GM12865 (cell line): ENCODE data around the gene C2orf68.
"Not testable (repeated sequence)": the region's sequence is repeated elsewhere in the genome, so short reads cannot be mapped to it uniquely, and the experiment has no call there.

Experiments used
- DNase-seq: peaks from one replicate; pipeline ENCODE4 v3.0.0; 2010; ENCODE audit warnings: low read depth
- H3K4me3 ChIP-seq: 2 replicates; pipeline ENCODE4 v1.5.1; 2011; ENCODE audit warnings: mild to moderate bottlenecking, low read depth, low read length, control low read depth
- TF ChIP-seq, protein P1 (sequence below): IDR thresholded peaks from 2 replicates; pipeline ENCODE4 v1.5.1; 2011; ENCODE audit warnings: low read length, control low read depth, low read depth, inconsistent platforms; ENCODE audit not compliant: insufficient read depth; ENCODE audit errors: missing control alignments

C2orf68 gene

DNA sequence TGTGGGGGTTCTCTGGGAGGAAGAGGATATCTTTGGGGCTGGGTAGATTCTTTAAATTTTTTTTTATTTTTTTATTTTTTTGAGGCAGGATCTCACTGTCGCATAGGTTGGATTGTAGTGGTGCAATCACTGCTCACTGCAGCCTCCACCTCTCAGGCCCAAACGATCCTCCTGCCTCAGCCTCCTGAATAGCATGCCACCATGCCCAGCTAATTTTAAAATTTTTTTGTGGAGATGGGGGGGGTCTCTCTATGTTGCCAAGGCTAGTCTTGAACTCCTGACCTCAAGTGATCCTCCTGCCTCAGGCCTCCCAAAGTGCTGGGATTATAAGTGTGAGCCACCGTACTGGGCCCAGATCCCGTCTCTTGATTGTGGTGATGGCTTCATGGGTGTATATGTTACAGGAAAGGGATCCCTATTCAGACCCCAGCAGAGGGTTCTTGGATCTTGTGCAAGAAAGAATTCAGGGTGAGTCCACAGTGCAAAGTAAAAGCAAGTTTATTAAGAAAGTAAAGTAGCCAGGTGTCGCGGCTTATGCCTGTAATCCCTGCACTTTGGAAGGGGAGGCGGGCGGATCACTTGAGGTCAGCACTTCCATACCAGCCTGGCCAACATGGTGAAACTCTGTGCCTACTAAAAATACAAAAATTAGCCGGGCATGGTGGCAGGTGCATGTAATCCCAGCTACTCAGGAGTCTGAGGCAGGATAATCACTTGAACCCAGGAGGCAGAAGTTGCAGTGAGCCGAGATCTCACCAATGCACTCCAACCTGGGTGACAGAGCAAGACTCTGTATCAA, 2.0 kb upstream of the C2orf68 start:
- TF ChIP-seq, protein P1, sequence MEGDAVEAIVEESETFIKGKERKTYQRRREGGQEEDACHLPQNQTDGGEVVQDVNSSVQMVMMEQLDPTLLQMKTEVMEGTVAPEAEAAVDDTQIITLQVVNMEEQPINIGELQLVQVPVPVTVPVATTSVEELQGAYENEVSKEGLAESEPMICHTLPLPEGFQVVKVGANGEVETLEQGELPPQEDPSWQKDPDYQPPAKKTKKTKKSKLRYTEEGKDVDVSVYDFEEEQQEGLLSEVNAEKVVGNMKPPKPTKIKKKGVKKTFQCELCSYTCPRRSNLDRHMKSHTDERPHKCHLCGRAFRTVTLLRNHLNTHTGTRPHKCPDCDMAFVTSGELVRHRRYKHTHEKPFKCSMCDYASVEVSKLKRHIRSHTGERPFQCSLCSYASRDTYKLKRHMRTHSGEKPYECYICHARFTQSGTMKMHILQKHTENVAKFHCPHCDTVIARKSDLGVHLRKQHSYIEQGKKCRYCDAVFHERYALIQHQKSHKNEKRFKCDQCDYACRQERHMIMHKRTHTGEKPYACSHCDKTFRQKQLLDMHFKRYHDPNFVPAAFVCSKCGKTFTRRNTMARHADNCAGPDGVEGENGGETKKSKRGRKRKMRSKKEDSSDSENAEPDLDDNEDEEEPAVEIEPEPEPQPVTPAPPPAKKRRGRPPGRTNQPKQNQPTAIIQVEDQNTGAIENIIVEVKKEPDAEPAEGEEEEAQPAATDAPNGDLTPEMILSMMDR = no peak
- H3K4me3 ChIP-seq = no peak overlapping the region
- DNase-seq = no peak

DNA sequence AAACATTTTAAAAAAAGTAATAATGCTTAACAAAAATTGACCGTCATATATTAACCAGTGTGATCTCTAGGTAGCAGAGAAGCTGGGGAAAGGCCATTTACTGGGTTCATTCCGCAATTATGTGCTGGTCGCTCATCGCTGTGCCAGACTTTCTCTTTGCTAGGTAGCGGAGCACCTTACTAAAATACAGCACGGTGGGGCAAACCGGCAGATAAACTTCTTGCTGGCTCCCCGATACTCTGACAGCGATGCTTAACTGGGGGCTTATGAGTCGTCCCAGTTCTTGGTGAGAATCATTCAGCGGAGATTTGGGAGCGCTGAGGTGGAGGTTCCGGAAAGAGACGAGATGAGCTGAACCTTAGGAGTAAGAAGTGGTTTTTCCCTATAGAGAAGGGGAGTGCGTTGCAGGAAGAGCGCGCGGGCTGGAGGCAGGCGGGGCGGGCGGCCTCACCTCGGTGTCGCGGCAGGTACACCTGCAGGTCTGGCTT, 605 bp downstream of the C2orf68 start:
- DNase-seq = peak; percentile 18
- TF ChIP-seq, protein P1 = no peak
- H3K4me3 ChIP-seq = peak overlapping the region; percentile 90

DNA sequence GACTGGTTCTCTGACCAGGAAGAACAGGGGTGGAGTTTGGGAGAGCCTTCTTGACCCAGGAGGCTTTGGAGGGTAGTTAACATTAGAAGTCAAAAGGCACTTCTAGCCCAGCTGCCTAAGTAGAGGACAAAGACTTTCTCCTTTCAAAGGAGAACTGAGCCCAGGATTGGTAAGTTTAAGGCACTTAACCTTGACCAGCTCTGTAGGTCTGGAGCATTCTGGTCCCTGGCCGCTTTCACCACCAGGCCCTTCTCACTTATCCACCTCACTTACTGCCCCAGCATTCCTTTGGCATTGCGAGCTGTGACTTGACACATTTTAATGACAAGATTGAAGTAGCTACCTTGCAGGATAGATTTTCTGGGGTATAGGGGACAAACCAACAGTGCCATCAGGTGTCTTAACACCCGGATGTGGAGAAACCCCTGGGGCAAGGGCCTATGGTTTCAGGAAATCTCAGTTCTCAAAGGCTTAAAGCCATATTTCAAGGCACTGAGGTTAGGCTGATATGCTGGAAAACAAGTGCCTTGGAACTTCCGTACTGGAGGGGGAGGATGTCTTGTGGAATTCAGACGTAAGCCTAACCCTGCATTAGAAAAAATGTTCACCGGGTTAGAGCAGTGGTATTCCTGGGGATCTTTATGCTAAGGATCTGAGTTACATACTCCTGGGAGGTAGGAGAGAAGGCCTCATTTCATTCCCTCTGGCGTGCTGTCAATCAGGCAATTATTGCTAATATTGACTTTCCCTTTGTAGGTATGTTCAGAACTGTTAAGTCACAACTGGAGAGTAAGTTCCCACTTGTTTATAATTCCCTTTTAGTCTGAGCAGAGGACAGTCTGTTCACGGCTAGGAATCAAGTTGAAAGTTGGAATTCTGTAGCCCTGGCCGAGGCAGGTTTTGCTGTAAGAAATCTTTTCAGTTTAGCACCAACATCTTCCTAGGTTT, 4.3 kb downstream of the C2orf68 start:
- H3K4me3 ChIP-seq = no peak overlapping the region
- TF ChIP-seq, protein P1 = no peak

DNA sequence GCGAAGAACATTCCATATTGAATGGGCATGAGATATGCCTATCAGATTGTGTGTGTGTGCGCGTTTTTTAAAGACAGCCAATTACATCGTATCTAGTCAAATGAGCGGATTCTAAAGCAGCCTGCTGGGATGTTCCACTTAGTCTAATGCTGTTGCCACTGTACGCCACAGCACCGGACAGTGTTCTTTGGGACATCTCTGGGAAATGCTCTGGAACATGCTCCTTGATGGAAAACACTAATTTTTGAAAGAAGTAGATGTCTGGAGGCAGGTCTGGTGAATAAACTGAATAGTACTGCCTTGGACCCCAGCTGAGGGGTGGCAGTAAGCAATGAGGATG, 5.8 kb downstream of the C2orf68 start:
- no peak for DNase-seq
- TF ChIP-seq, protein P1 = no peak
- no peak overlapping the region for H3K4me3 ChIP-seq

More for the DNA sequence above, 4.3 kb downstream of the C2orf68 start:
- no peak for DNase-seq

DNA sequence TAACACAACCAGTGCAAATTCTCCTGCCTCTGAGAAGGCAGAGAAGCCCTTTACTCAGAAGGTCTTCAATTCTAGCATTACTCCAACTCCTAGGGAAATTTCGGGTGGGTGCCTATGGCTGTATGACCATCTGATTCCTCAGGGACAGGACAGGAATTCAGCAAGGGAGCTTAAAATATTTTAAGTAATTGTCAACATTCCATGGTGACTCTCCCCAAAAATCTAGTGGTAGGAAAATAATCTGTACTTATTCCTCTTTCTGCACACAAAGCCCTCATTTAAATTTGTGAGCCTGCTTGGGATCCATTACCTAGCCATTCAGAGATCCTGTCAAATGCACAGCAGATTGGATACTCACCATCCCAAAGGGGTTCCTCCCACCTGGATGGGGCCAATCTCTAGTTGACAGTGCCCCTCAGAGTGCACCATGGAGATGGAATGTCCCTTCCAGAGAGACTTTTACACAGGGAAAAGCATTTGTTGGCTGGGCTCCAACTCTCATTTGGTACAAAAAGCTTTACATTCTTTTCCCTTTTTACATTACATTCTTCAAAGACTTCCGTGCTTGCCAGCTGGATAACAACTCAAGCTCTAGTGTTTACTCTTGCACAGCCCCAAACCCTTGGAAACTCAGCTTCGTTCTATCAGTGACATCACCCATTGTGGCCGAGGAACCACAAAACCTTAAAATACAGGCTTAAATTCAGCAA, 6.3 kb downstream of the C2orf68 start:
- TF ChIP-seq, protein P1 = no peak
- DNase-seq = no peak
- H3K4me3 ChIP-seq = no peak overlapping the region

DNA sequence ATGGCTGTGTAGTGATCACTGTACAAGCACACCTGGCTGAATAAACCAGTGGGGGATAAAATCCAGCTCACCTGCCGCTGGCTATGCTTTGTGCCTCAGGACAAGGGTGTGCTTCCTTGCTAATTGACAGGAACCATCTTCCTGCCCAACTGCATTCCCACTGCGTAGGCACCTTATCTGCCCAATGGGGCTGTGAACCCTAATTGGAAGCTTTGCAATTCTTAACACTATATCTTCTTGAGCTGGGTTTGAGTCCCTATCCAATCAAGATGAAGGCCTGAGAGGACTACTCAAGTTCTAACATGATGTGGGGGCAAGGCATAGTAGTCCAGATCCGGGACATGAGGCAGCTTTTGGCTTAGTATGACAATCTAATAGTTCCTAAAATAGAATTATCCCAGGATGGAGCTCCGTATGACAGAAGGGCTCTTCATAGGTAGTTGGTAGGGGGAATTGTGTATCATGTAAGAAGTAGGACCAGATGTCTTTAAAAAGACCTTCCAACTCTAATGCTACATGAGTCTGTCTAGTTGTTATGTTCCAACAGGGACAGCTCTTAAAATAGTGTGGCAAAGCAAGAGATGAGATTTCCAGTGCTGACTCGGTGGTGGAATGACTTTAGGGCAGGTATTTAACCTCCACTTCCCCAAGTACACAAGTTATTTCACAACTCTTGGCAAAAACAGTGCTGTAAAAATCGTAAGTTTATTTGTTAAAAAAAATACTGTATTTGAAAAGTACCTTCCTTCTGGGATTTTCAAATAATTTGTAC, 7.1 kb downstream of the C2orf68 start:
- TF ChIP-seq, protein P1 = no peak
- no peak for DNase-seq
- H3K4me3 ChIP-seq = no peak overlapping the region

DNA sequence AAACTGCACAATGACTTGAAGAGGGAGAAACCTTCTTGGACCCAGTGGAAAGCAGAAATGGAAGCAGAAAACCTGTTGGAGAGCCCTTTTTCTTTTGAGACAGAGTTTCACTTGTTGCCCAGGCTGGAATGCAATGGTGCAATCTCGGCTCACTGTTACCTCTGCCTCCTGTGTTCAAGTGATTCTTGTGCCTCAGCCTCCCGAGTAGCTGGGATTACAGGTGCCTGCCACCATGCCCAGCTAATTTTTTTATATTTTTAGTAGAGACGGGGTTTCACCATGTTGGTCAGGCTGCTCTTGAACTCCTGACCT, 7.8 kb downstream of the C2orf68 start:
- not testable (repeated sequence) for DNase-seq, H3K4me3 ChIP-seq
